Mesendoderm (in vitro differentiated cells): ENCODE results near the gene CPM.

Source experiments
- DNase-seq: peaks from one replicate; pipeline ENCODE4 v3.0.0; 2013
- H2AK5ac ChIP-seq: 2 replicates; pipeline ENCODE4 v1.6.1; 2013; ENCODE audit warnings: low read length, inconsistent platforms
- H2BK120ac ChIP-seq: 2 replicates; pipeline ENCODE4 v1.6.1; 2013; ENCODE audit warnings: low read depth, mild to moderate bottlenecking, low read length, moderate library complexity, mixed read lengths
- H2BK15ac ChIP-seq: replicated peaks from 2 replicates; pipeline ENCODE4 v1.6.1; 2013; ENCODE audit warnings: low read depth, mild to moderate bottlenecking, moderate library complexity
- H2BK5ac ChIP-seq: 2 replicates; pipeline ENCODE4 v1.6.1; 2013; ENCODE audit warnings: low read length, inconsistent platforms
- H3K18ac ChIP-seq: 2 replicates; pipeline ENCODE4 v1.6.1; 2013; ENCODE audit warnings: mild to moderate bottlenecking, low read length, mixed read lengths
- H3K23ac ChIP-seq: one replicate; pipeline ENCODE4 v1.6.1; 2013; ENCODE audit warnings: low read length
- H3K27ac ChIP-seq: 2 replicates; pipeline ENCODE4 v1.5.1; 2013; ENCODE audit warnings: low read depth, mild to moderate bottlenecking, inconsistent platforms, low read length, moderate library complexity
- H3K27me3 ChIP-seq: 2 replicates; pipeline ENCODE4 v1.6.1; 2013; ENCODE audit warnings: low read length, control low read depth, mild to moderate bottlenecking, inconsistent platforms; ENCODE audit not compliant: insufficient read depth, poor library complexity
- H3K36me3 ChIP-seq: 2 replicates; pipeline ENCODE4 v1.6.1; 2013; ENCODE audit warnings: low read length, inconsistent platforms; ENCODE audit not compliant: control insufficient read depth, insufficient read depth
- H3K4ac ChIP-seq: one replicate; pipeline ENCODE4 v1.6.1; 2013; ENCODE audit warnings: low read depth, mild to moderate bottlenecking, low read length, moderate library complexity
- H3K4me1 ChIP-seq: 2 replicates; pipeline ENCODE4 v1.6.1; 2013; ENCODE audit warnings: low read depth, low read length, inconsistent platforms; ENCODE audit not compliant: control insufficient read depth
- H3K4me2 ChIP-seq: 2 replicates; pipeline ENCODE4 v1.6.1; 2013; ENCODE audit warnings: low read length
- H3K4me3 ChIP-seq: 2 replicates; pipeline ENCODE4 v1.5.1; 2013; ENCODE audit warnings: mild to moderate bottlenecking, low read length
- H3K56ac ChIP-seq: one replicate; pipeline ENCODE4 v1.6.1; 2013; ENCODE audit warnings: low read length
- H3K79me1 ChIP-seq: 2 replicates; pipeline ENCODE4 v1.6.1; 2013; ENCODE audit warnings: low read length, inconsistent platforms
- H3K79me2 ChIP-seq: 2 replicates; pipeline ENCODE4 v1.6.1; 2013; ENCODE audit warnings: mild to moderate bottlenecking, low read length; ENCODE audit not compliant: control insufficient read depth, insufficient read depth
- H3K9ac ChIP-seq: 2 replicates; pipeline ENCODE4 v1.6.1; 2013; ENCODE audit warnings: low read length, inconsistent platforms
- H4K5ac ChIP-seq: one replicate; pipeline ENCODE4 v1.6.1; 2013; ENCODE audit warnings: low read length
- H4K8ac ChIP-seq: one replicate; pipeline ENCODE4 v1.6.1; 2013; ENCODE audit warnings: low read depth, mild to moderate bottlenecking, control low read depth, low read length, moderate library complexity
- WGBS: extraction: QIAGEN DNeasy Blood & Tissue Kit; methylation state at CpG from one replicate; pipeline ENCODE4 v1.1.7; 2013; ENCODE audit warnings: low lambda C conversion rate, missing lambda C conversion rate; ENCODE audit not compliant: insufficient coverage; ENCODE audit errors: extremely low coverage; 5-methylcytosine and 5-hydroxymethylcytosine counted together

The CPM gene

GRCh38 chr12:68901145-68901544 is 31.8 kb downstream of the CPM start:
- Histone ChIP-seq H3K4me1 (no peaks in the 10 kb centered on the region), H4K8ac (no peak overlapping the region), H3K79me1 (no peaks in the 10 kb centered on the region), H2BK120ac (no peak overlapping the region), H4K5ac (no peak overlapping the region), H2BK5ac (no peak overlapping the region), H3K36me3 (no peaks in the 10 kb centered on the region), H3K23ac (no peak overlapping the region), H2BK15ac (no peak overlapping the region), H3K56ac (no peak overlapping the region), H3K27me3 (no peaks in the 10 kb centered on the region), H3K27ac (no peak overlapping the region), H3K18ac (no peak overlapping the region), H2AK5ac (no peak overlapping the region), H3K79me2 (no peaks in the 10 kb centered on the region), H3K9ac (no peak overlapping the region), H3K4me2 (no peak overlapping the region), H3K4me3 (no peak overlapping the region), H3K4ac (no peak overlapping the region)
- WGBS, result no CpG with 5 or more reads among the region's 2 CpGs
- no peak for DNase-seq

GRCh38 chr12:68900241-68900640 is 32.7 kb downstream of the CPM start:
- Histone ChIP-seq H3K79me2 (no peaks in the 10 kb centered on the region), H3K27ac (no peak overlapping the region), H3K4ac (no peak overlapping the region), H2AK5ac (no peak overlapping the region), H3K27me3 (no peaks in the 10 kb centered on the region), H2BK5ac (no peak overlapping the region), H2BK15ac (no peak overlapping the region), H2BK120ac (no peak overlapping the region), H3K9ac (no peak overlapping the region), H3K79me1 (no peaks in the 10 kb centered on the region), H3K23ac (no peak overlapping the region), H3K36me3 (no peaks in the 10 kb centered on the region), H3K56ac (no peak overlapping the region), H4K5ac (no peak overlapping the region), H4K8ac (no peak overlapping the region), H3K4me2 (no peak overlapping the region), H3K4me1 (no peaks in the 10 kb centered on the region), H3K4me3 (no peak overlapping the region), H3K18ac (no peak overlapping the region)
- WGBS, result no CpG with 5 or more reads among the region's 2 CpGs
- DNase-seq, result no peak

DNA sequence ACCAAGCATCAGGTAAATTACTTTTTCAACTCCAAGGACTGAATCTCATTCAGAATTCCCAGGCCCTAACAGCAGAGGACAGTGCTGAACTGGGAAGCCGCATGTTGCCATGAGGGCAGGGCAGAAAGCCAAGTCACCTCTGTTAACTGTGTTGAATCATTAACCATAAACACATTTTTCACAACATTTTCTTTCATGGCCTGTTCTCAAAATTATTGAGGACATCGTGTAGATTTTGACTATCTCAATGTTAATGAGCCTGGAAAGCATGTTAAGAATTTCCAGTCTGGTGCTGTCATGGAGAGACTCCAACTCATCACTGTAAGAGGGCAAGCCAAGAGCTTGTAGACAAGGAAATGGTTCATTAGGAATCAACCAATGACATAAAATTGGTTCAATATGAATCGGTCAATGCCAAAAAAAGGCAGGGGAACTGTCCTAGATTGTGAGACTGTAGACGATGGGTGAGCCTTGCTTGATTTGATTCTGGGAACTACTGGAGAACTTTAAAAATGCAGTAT is 33.7 kb downstream of the CPM start:
- Histone ChIP-seq H3K18ac (no peak overlapping the region), H4K8ac (no peak overlapping the region), H3K27me3 (no peaks in the 10 kb centered on the region), H3K4me2 (no peak overlapping the region), H4K5ac (no peak overlapping the region), H3K27ac (no peak overlapping the region), H2BK120ac (no peak overlapping the region), H3K4me1 (no peaks in the 10 kb centered on the region), H3K79me1 (no peaks in the 10 kb centered on the region), H3K56ac (no peak overlapping the region), H3K23ac (no peak overlapping the region), H3K36me3 (no peaks in the 10 kb centered on the region), H3K9ac (no peak overlapping the region), H3K4ac (no peak overlapping the region), H2BK5ac (no peak overlapping the region), H2BK15ac (no peak overlapping the region), H2AK5ac (no peak overlapping the region), H3K4me3 (no peak overlapping the region), H3K79me2 (no peaks in the 10 kb centered on the region)
- peak; percentile 19 for DNase-seq
- no CpG with 5 or more reads among the region's 4 CpGs for WGBS

GRCh38 chr12:68896881-68897540 is 36.0 kb downstream of the CPM start:
- Histone ChIP-seq H3K4me2 (no peak overlapping the region), H3K4ac (no peak overlapping the region), H2AK5ac (no peak overlapping the region), H4K8ac (no peak overlapping the region), H3K4me3 (no peak overlapping the region), H3K18ac (no peak overlapping the region), H2BK15ac (no peak overlapping the region), H3K23ac (no peak overlapping the region), H3K56ac (no peak overlapping the region), H3K79me1 (no peaks in the 10 kb centered on the region), H4K5ac (no peak overlapping the region), H3K27ac (no peak overlapping the region), H3K9ac (no peak overlapping the region), H2BK5ac (no peak overlapping the region), H3K36me3 (no peaks in the 10 kb centered on the region), H2BK120ac (no peak overlapping the region), H3K27me3 (no peaks in the 10 kb centered on the region), H3K79me2 (no peaks in the 10 kb centered on the region), H3K4me1 (no peaks in the 10 kb centered on the region)
- no peak for DNase-seq
- no CpG with 5 or more reads among the region's 4 CpGs for WGBS

DNA sequence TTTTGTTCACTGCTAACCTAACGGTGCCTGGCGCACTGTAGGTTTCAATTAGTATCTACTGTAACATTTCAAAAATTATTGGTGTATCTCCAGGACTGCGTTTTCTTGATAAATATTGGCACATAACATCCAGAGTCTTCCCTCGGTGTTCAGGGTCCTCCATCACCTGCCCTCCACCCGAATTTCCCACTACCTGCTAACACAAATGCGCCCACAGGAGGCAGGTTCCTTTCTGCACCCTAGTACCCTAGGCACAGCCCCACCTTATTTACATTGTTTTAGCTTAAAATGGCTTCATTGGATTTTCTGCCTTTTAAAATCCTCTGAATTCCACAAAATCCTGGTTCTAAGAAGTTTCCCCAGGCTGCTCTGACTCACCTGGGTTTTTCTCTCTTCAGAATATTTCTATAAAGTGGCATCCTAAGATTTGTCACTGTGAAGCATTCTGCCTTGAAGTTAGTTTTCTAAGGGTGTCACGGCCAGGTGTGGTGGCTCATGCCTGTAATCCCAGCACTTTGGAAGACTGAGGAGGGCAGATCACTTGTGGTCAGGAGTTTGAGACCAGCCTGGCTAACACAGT is 38.6 kb downstream of the CPM start:
- no peak overlapping the region for H4K5ac ChIP-seq
- no peak overlapping the region for H3K4ac ChIP-seq
- H3K4me3 ChIP-seq, result no peak overlapping the region
- no peaks in the 10 kb centered on the region for H3K4me1 ChIP-seq
- no peak overlapping the region for H3K9ac ChIP-seq
- no peak overlapping the region for H4K8ac ChIP-seq
- no peak overlapping the region for H3K27ac ChIP-seq
- no peaks in the 10 kb centered on the region for H3K36me3 ChIP-seq
- no peaks in the 10 kb centered on the region for H3K27me3 ChIP-seq
- no peaks in the 10 kb centered on the region for H3K79me1 ChIP-seq
- no peak overlapping the region for H2AK5ac ChIP-seq
- H3K18ac ChIP-seq, result no peak overlapping the region
- no peak overlapping the region for H2BK5ac ChIP-seq
- no peak overlapping the region for H3K23ac ChIP-seq
- no peak overlapping the region for H2BK15ac ChIP-seq
- no peak overlapping the region for H2BK120ac ChIP-seq
- WGBS, result no CpG with 5 or more reads among the region's 7 CpGs
- no peak overlapping the region for H3K56ac ChIP-seq
- no peak for DNase-seq
- no peak overlapping the region for H3K4me2 ChIP-seq
- H3K79me2 ChIP-seq, result no peaks in the 10 kb centered on the region

- H3K27ac ChIP-seq, result no peak overlapping the region
- no peak overlapping the region for H3K18ac ChIP-seq
- no peak overlapping the region for H3K4ac ChIP-seq
- H3K56ac ChIP-seq, result no peak overlapping the region
- H3K23ac ChIP-seq, result no peak overlapping the region
- no peaks in the 10 kb centered on the region for H3K27me3 ChIP-seq
- H2BK5ac ChIP-seq, result no peak overlapping the region
- no peak overlapping the region for H3K9ac ChIP-seq
- no peak overlapping the region for H4K5ac ChIP-seq
- H3K79me2 ChIP-seq, result no peaks in the 10 kb centered on the region
- no peaks in the 10 kb centered on the region for H3K36me3 ChIP-seq
- H2AK5ac ChIP-seq, result no peak overlapping the region
- H3K4me2 ChIP-seq, result no peak overlapping the region
- no peak overlapping the region for H2BK15ac ChIP-seq
- no peak overlapping the region for H3K4me3 ChIP-seq
- no peak overlapping the region for H2BK120ac ChIP-seq
- no peaks in the 10 kb centered on the region for H3K4me1 ChIP-seq
- H4K8ac ChIP-seq, result no peak overlapping the region
- no peak for DNase-seq
- WGBS, result no CpG with 5 or more reads among the region's 3 CpGs
- no peaks in the 10 kb centered on the region for H3K79me1 ChIP-seq
Measured at GRCh38 chr12:68893741-68894140, 39.2 kb downstream of the CPM start.
